ENCODE results near the gene KLHL29.

DNA sequence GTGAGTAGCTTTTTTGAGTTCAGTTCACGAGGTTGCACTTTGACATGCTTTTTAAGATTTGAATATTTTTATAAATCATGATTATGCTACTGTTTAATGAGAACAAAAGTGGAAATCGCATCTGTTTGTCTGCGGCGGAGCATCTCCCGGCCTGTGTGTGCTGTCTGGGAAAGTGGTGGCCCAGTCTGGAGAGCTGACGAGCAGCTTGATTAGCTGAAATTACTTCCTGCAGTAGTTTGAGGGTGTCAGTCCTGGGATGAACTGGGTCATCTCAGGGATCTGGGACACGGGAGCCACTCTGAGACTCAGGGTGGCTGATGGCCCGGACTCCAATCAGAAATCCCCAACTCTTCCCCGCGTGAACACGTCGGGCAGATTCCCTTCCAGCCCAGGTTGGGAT, 115.9 kb downstream of the KLHL29 start:
- TF ChIP-seq, protein P1, sequence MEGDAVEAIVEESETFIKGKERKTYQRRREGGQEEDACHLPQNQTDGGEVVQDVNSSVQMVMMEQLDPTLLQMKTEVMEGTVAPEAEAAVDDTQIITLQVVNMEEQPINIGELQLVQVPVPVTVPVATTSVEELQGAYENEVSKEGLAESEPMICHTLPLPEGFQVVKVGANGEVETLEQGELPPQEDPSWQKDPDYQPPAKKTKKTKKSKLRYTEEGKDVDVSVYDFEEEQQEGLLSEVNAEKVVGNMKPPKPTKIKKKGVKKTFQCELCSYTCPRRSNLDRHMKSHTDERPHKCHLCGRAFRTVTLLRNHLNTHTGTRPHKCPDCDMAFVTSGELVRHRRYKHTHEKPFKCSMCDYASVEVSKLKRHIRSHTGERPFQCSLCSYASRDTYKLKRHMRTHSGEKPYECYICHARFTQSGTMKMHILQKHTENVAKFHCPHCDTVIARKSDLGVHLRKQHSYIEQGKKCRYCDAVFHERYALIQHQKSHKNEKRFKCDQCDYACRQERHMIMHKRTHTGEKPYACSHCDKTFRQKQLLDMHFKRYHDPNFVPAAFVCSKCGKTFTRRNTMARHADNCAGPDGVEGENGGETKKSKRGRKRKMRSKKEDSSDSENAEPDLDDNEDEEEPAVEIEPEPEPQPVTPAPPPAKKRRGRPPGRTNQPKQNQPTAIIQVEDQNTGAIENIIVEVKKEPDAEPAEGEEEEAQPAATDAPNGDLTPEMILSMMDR (conservative IDR thresholded peaks at IDR 0.05; ENCODE audit: low read depth in 2 of 2), result no peak
- TF ChIP-seq REST (IDR thresholded peaks at IDR 0.05; ENCODE audit: unreplicated experiment) (no peak), JUNB (IDR thresholded peaks at IDR 0.05; ENCODE audit: unreplicated experiment) (no peak), POLR2AphosphoS5 (IDR thresholded peaks at IDR 0.05; ENCODE audit: low read depth) (no peak)
